ENCODE measurements around the gene MCMBP.

GRCh38 chr10:119849031-119849789 lies 23.4 kb downstream of the MCMBP start:
- TF ChIP-seq POLR2A (IDR thresholded peaks at IDR 0.05) (no peak), CTCF (IDR thresholded peaks at IDR 0.05) (no peak)
